Mammary epithelial cell (primary cell): ENCODE results near the gene INHA.

Experiments
- EZH2 ChIP-seq: IDR thresholded peaks from 2 replicates; pipeline ENCODE4 v1.6.1; 2012; ENCODE audit warnings: low read length, inconsistent platforms, borderline replicate concordance
- TF ChIP-seq, protein P1 (sequence below), 2 donors: IDR thresholded peaks in 1 of 2; conservative IDR thresholded peaks in 1 of 2; 2 replicates each; pipeline ENCODE4 v1.5.1; 2011 to 2012; ENCODE audit warnings: inconsistent platforms in 2 of 2, low read length in 2 of 2, mild to moderate bottlenecking in 2 of 2, control low read depth in 1 of 2, low read depth in 1 of 2; ENCODE audit not compliant: insufficient read depth in 1 of 2; ENCODE audit errors: extremely low read depth in 1 of 2

DNA sequence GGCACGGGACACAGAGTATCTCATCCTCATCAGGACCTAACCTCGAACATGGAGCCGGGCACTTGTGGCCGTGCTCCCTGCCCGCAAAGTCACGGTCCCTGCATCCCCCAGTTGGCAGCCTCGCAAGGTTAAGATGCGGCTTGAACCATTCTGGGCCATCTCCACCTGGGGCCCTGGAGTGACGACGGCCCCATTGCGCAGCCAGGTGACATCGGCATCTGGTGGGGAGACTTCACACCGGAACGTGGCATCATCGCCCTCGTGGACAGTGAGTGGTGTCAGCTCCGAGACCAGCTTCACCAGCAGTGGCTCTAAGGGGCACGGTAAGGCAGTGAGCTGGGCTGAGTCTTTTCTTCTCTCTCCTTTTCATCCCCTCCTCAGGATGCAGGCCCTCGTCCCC, 15.7 kb upstream of the INHA start:
- TF ChIP-seq, protein P1, sequence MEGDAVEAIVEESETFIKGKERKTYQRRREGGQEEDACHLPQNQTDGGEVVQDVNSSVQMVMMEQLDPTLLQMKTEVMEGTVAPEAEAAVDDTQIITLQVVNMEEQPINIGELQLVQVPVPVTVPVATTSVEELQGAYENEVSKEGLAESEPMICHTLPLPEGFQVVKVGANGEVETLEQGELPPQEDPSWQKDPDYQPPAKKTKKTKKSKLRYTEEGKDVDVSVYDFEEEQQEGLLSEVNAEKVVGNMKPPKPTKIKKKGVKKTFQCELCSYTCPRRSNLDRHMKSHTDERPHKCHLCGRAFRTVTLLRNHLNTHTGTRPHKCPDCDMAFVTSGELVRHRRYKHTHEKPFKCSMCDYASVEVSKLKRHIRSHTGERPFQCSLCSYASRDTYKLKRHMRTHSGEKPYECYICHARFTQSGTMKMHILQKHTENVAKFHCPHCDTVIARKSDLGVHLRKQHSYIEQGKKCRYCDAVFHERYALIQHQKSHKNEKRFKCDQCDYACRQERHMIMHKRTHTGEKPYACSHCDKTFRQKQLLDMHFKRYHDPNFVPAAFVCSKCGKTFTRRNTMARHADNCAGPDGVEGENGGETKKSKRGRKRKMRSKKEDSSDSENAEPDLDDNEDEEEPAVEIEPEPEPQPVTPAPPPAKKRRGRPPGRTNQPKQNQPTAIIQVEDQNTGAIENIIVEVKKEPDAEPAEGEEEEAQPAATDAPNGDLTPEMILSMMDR (conservative IDR thresholded peaks at IDR 0.05 in 1 of 2, IDR thresholded peaks at IDR 0.05 in 1 of 2; ENCODE audit: extremely low read depth in 1 of 2, insufficient read depth in 1 of 2, low read depth in 1 of 2, low read length in 2 of 2), result no peak
- TF ChIP-seq EZH2, result no peak
